G401.6 (cell line): ENCODE results near the gene GDNF.

Source experiments
- FAIRE-seq: peaks from 2 replicates; lab custom pipeline; 2012; peaks lifted over from hg19 to GRCh38; lab: Jason Lieb, UNC

The GDNF gene

DNA sequence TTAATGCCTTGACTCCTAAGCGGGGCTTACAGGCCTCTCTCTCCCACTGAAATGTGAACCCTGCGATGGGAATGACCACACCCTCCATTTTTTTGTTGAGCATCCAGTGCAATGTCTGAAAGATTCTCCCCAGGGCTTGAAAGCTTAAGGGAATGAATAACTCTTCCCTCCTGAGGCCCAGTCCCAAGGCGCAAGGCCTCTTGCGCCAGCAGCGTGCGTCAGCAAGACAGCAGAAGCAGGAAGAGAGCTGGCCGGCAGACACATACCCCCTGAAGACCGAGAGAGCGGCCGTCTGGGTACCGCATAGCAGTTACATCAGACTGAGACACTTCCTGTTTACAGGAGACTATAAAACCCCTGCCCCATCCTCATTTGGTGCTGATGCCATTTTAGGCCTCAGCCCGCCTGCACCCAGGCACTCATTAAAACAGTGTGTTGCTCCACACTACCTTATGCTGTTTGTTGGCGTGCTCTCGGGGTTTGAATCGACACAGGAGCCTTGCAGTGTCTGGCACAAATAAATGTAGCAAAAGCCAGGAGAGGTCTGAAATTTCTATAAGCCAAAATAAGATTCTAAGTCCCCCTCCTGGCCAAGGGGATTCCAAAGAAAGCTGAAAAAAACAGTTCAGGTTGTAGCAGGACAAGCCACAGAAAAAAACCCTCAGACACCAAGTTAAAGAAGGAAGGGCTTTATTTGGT, 62.3 kb downstream of the GDNF start:
- no peak for FAIRE-seq

DNA sequence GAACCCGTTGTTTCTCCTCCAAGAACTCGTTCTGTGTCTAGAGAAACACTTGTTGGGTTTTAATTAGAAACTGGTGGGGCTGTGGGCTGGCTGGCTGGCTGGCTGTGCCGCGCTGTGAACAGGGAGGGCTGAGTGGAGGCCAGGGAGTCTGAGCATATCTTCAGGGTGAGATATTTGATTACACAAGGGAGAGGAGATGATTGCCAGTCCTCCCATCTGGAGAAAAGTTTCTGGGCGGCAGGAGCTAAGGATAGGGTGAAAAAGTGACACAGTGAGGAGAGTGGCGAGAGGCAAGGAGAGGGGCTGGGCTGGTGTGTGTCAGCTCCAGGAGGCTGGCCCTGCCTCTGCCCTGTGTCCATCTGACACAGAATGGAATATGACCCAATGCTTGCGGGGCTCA, 63.0 kb downstream of the GDNF start:
- no peak for FAIRE-seq

DNA sequence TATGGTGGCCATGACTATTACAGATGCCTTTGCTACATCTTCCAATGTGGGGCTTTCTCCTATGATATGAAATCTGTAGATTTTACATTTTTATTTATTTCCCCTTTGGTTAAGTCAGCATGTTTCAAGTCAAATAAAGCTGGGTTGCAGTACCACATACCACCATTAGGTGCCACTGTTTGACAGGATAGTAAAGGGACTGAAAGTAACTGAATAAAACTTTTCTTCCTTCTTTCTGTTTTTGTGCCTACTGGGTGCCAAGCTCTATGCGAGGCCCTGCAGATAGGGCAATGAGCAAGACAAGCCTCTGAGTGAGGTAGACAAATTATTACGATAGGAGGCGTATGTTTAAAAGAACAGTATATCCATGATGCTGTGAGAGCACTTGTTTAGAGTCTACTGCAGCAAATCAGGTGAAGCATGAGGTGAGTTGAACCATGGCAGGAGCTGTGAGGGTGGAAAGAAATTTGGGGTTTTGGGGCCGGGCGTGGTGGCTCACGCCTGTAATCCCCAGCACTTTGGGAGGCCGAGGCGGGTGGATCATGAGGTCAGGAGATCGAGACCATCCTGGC, 64.8 kb downstream of the GDNF start:
- no peak for FAIRE-seq

DNA sequence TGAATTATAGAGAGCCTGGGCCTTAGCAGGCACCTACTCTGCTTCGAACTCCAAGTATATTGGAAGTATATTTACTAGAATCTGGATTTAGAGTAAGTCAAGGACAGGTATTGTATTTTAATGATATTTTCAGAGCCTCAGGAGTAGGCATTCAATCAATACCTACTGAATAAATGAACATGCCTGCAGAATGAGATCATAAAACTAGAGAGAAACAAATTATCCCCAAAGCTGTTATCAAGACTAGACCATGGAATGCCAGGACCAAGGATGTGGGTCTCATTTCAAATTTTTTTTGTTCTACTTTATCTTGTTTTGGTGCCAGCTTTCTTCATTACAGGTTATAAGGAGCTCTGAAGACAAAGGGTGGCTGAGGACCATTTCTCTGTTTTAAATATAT, 66.0 kb downstream of the GDNF start:
- FAIRE-seq = no peak

DNA sequence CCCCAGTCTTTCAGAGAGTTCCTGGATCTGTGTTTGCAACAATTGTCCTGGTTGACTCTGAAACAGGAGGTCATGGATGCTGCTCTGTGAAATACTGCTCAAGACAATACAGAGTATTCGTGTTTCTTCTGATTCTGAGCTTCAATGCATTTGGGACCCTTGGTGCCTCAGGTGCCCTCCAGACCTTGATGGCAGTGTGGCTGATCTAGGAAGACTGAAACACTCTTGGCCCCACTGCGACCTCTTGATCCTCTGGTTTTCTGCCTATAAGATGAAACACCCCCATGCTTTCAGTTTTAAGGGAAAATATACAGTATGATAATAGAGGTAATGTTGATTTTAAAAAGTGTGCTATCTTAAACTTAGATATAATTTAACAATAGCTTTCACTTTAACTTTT, 67.6 kb downstream of the GDNF start:
- FAIRE-seq = no peak

DNA sequence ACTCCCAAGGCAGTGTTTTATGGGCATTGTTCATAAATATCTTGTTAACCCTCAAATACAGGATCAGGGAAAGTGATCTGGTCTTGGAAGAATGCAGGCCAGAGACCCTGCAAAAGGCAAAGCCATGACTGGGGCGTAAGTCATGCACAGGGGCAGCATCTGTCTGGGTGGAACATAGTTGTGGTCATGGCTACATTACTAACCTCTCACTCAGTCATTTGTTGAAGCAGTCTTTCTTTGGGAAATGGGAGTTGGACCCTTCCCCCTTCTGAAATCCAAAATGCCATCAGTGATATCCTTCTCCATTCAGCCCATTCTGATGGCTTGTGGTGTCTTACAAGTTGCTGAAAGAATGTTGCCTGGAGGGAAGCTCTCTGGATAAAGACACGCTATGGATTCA, 68.1 kb downstream of the GDNF start:
- no peak for FAIRE-seq

- FAIRE-seq = no peak
Observed at GRCh38 chr5:37771203-37771611, 68.6 kb downstream of the GDNF start.

DNA sequence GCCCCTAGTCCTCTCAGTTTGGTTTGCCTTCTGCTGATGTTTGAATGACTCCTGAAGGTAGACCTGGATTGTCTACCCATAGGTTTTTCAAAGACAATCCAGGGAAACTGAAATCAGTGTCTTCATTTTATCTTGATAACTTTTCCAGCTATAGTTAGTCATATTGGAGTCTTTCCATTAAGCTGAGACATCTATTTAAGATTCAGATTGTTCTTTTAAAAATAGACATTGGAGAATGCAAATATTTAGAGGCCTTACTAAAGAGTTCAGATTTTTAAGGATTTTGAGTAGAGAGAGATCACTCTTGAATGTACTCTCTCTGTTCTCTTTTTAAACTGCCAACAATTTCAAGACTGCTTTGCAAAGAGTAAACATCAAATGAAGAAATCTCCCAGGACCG, 69.1 kb downstream of the GDNF start:
- FAIRE-seq = no peak

- FAIRE-seq = no peak
Observed at GRCh38 chr5:37769840-37770239, 70.0 kb downstream of the GDNF start.

DNA sequence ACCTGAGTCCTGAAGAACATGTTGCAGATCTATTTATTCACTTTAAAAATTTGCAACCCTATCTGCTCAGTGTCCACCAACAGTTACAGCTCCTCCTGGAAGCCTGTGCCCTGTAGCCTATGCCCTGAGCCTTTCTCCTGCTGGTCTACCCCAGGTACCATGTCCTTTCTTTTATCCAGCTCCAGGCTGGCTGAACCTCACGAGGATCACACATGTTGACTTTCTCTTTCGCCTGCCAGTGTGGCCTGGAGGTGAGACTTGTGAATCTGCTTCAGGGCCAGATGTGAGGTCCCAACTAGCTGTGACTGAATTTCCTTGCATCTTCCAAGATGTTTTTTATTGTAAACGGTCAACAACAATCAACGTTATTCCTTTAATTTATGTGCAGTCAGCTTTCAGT, 70.7 kb downstream of the GDNF start:
- FAIRE-seq = no peak

GRCh38 chr5:37768371-37768770, 71.5 kb downstream of the GDNF start:
- FAIRE-seq = no peak

DNA sequence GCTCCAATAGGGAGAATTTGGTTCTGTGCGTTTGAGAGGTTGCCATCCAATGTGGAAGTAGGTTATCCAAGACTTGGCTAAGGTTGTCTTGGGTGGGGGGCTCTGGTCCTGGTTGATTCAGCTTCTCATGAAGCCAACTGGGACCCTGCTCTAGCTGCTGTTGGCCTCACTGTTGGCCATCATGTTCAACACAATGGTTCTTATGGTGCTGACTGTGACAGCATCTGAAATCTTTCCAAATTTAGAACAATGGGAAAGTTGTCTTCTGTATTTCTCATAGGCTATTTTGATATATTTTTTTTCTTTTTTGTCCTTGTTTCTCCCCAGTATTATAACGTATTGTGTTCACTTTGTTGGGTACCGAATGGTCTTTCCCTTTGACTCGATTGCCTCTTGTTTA, 71.9 kb downstream of the GDNF start:
- no peak for FAIRE-seq

DNA sequence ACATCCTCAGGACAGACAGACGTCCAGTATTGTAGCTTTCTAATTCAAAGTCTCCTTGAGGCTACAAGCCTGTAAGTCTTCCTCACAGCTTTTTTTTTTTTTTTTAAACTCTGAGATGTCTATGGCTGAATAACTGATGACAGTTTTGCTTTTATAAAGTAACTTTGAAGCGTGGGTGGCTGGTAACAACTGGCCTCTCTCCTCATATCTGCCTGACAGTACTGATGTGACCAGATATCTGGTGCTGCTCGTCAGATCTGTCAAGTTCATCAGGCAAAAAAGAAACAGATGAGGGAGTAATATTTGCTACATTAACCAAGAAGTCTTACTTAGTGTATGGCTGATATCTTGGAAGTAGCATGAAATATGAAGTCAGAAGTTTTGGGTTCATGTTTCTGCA, 72.6 kb downstream of the GDNF start:
- no peak for FAIRE-seq
